Activated gamma-delta T cell treated with anti-CD3 and anti-CD28 coated beads, Interleukin-2, amount 50 U/mL, for 16 hours (primary cell): Measurements from ENCODE around the gene SLC37A1.

Experiments used
- DNase-seq: peaks from one replicate; pipeline ENCODE4 v3.0.0-alpha.2; 2020; ENCODE audit warnings: low read depth

Gene SLC37A1

GRCh38 chr21:42545317-42545716 is 31.7 kb downstream of the SLC37A1 start:
- no peak for DNase-seq

- DNase-seq = no peak
Measured at GRCh38 chr21:42545745-42546144, 32.1 kb downstream of the SLC37A1 start.

GRCh38 chr21:42546433-42546832 is 32.8 kb downstream of the SLC37A1 start:
- DNase-seq = no peak

- no peak for DNase-seq
Measured at GRCh38 chr21:42547001-42547905, 33.6 kb downstream of the SLC37A1 start.

GRCh38 chr21:42547906-42548365 is 34.3 kb downstream of the SLC37A1 start:
- DNase-seq = no peak

GRCh38 chr21:42548687-42549406 is 35.2 kb downstream of the SLC37A1 start:
- DNase-seq = no peak

- no peak for DNase-seq
Measured at GRCh38 chr21:42550817-42551216, 37.2 kb downstream of the SLC37A1 start.

GRCh38 chr21:42552407-42553336 is 39.0 kb downstream of the SLC37A1 start:
- no peak for DNase-seq

GRCh38 chr21:42553435-42553834 is 39.8 kb downstream of the SLC37A1 start:
- no peak for DNase-seq

GRCh38 chr21:42554251-42554961 is 40.8 kb downstream of the SLC37A1 start:
- DNase-seq = no peak

- DNase-seq = no peak
Measured at GRCh38 chr21:42555756-42556438, 42.2 kb downstream of the SLC37A1 start.

- no peak for DNase-seq
Measured at GRCh38 chr21:42556476-42556875, 42.8 kb downstream of the SLC37A1 start.

GRCh38 chr21:42556960-42557359 is 43.3 kb downstream of the SLC37A1 start:
- DNase-seq = no peak

- no peak for DNase-seq
Measured at GRCh38 chr21:42557420-42557819, 43.8 kb downstream of the SLC37A1 start.

- DNase-seq = no peak
Measured at GRCh38 chr21:42558368-42558767, 44.7 kb downstream of the SLC37A1 start.

- no peak for DNase-seq
Measured at GRCh38 chr21:42558846-42559245, 45.2 kb downstream of the SLC37A1 start.

GRCh38 chr21:42559326-42559725 is 45.7 kb downstream of the SLC37A1 start:
- DNase-seq = no peak

GRCh38 chr21:42560517-42561179 is 47.0 kb downstream of the SLC37A1 start:
- DNase-seq = no peak

- DNase-seq = no peak
Measured at GRCh38 chr21:42561762-42562650, 48.4 kb downstream of the SLC37A1 start.
